Measurements from ENCODE around the gene UBE2O. TPM values are rescaled to one million over a fixed set of nuclear protein-coding genes. Genes with fewer than 3 reads are reported as not detected.

Gene UBE2O
- total RNA-seq, 1 experiment from 2014 or later: 19.5 TPM

DNA sequence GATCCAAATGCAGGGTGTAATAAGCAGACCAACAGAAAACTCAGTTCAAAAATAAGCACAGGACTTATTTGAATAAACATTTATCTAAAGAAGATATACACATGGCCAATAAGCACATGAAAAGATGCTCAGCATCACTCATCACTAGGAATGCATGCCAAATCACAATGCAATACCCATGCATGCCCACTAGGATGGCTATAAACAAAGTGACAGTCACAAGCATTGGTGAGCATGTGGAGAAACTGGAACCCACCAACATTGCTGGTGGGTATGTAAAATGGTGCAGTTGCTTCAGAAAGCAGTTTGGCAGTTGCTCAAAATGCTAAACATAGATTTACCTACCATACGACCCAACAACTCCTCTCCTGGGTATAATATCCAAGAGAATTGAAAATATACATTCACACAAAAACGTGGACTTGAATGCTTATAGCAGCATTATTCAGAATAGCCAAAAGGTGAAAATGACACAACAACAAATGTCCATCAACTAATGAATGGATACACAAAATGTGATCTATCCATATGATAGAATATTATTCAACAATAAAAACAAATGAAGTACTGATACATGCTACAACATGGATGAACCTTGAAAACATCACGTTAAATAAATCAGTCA, 20.1 kb downstream of the UBE2O start:
- Mint-ChIP-seq H3K9me3 (ENCODE audit: unreplicated experiment) (no peaks in the 10 kb centered on the region), H3K4me3 (ENCODE audit: unreplicated experiment) (no peak overlapping the region), H3K4me1 (ENCODE audit: insufficient read depth, unreplicated experiment) (peaks cover 13% of the 10 kb centered on the region), H3K36me3 (ENCODE audit: insufficient read depth, unreplicated experiment) (peaks cover 4% of the 10 kb centered on the region), H3K27ac (ENCODE audit: low read depth, unreplicated experiment) (no peak overlapping the region), H3K27me3 (ENCODE audit: insufficient read depth, unreplicated experiment) (no peaks in the 10 kb centered on the region)
- TF ChIP-seq, protein P1, sequence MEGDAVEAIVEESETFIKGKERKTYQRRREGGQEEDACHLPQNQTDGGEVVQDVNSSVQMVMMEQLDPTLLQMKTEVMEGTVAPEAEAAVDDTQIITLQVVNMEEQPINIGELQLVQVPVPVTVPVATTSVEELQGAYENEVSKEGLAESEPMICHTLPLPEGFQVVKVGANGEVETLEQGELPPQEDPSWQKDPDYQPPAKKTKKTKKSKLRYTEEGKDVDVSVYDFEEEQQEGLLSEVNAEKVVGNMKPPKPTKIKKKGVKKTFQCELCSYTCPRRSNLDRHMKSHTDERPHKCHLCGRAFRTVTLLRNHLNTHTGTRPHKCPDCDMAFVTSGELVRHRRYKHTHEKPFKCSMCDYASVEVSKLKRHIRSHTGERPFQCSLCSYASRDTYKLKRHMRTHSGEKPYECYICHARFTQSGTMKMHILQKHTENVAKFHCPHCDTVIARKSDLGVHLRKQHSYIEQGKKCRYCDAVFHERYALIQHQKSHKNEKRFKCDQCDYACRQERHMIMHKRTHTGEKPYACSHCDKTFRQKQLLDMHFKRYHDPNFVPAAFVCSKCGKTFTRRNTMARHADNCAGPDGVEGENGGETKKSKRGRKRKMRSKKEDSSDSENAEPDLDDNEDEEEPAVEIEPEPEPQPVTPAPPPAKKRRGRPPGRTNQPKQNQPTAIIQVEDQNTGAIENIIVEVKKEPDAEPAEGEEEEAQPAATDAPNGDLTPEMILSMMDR (IDR thresholded peaks at IDR 0.05; ENCODE audit: unreplicated experiment): peak; percentile 43
- intact Hi-C loops (cut with micrococcal nuclease): no loop called here
- ChIA-PET CTCF (no interaction called here), POLR2A (no interaction called here)
- DNase-seq (ENCODE audit: unreplicated experiment): peak; percentile 24
- BruUV-seq (replicated peaks): no TSS peak

DNA sequence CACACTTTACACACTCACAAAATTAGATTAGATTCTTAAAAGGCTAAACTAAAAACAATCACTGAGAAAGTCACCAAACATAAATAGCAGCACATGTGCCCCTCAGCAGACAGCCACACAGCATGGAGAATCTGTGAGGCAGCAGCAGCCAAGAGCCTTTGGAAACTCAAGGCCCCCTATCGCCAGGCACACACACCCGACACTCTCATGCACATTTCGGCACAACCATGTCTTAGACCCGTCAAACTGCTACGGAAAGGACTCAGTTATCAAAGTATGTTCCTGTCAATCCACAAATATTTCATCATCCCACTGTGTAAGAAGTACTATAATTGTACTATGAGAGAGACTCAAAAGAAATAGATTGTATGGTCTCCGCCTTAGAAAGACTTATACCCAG, 20.9 kb downstream of the UBE2O start:
- CTCF ChIA-PET: interaction anchor here (0.9 kb wide), 1 partner anchor 23 kb away, joined by 3 read pairs; no protein-coding TSS in a partner anchor
- TF ChIP-seq, protein P1 (IDR thresholded peaks at IDR 0.05; ENCODE audit: unreplicated experiment): no peak
- Mint-ChIP-seq H3K4me1 (ENCODE audit: insufficient read depth, unreplicated experiment) (peaks cover 10% of the 10 kb centered on the region), H3K9me3 (ENCODE audit: unreplicated experiment) (no peaks in the 10 kb centered on the region), H3K27me3 (ENCODE audit: insufficient read depth, unreplicated experiment) (no peaks in the 10 kb centered on the region), H3K36me3 (ENCODE audit: insufficient read depth, unreplicated experiment) (peaks cover 4% of the 10 kb centered on the region), H3K27ac (ENCODE audit: low read depth, unreplicated experiment) (no peak overlapping the region), H3K4me3 (ENCODE audit: unreplicated experiment) (no peak overlapping the region)
- DNase-seq (ENCODE audit: unreplicated experiment): no peak
- no TSS peak for BruUV-seq (replicated peaks)
- POLR2A ChIA-PET: no interaction called here
- intact Hi-C loops (cut with micrococcal nuclease): no loop called here

DNA sequence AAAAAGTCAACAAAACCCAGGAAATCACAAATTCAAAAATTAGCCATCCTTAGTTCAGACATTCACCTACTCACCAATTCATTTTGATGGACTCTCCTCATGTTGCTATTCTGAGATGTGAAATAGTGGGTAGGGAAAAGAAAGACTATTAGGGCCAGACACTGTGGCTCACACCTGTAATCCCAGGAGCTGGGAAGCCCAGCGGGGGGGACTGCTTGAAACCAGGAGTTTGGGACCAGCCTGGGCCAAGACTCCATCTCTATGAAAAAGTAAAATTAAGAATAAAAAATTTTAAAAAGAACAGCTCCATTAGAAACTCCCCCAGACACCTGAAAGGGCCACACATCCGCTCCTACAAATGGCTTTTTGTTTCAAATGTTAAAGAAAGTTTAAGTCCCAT, 21.4 kb downstream of the UBE2O start:
- peaks cover 10% of the 10 kb centered on the region for H3K4me1 Mint-ChIP-seq (ENCODE audit: insufficient read depth, unreplicated experiment)
- intact Hi-C loops (cut with micrococcal nuclease): no loop called here
- no peaks in the 10 kb centered on the region for H3K27me3 Mint-ChIP-seq (ENCODE audit: insufficient read depth, unreplicated experiment)
- no peak for DNase-seq (ENCODE audit: unreplicated experiment)
- H3K4me3 Mint-ChIP-seq (ENCODE audit: unreplicated experiment): no peak overlapping the region
- BruUV-seq (replicated peaks): no TSS peak
- H3K27ac Mint-ChIP-seq (ENCODE audit: low read depth, unreplicated experiment): no peak overlapping the region
- ChIA-PET POLR2A (no interaction called here), CTCF (interaction anchor here (0.9 to 1.9 kb wide), 6 partner anchors 14 to 33 kb away, joined by 3 to 5 read pairs (median 4); no protein-coding TSS in a partner anchor)
- no peaks in the 10 kb centered on the region for H3K9me3 Mint-ChIP-seq (ENCODE audit: unreplicated experiment)
- H3K36me3 Mint-ChIP-seq (ENCODE audit: insufficient read depth, unreplicated experiment): peaks cover 4% of the 10 kb centered on the region
- TF ChIP-seq, protein P1 (IDR thresholded peaks at IDR 0.05; ENCODE audit: unreplicated experiment): no peak

DNA sequence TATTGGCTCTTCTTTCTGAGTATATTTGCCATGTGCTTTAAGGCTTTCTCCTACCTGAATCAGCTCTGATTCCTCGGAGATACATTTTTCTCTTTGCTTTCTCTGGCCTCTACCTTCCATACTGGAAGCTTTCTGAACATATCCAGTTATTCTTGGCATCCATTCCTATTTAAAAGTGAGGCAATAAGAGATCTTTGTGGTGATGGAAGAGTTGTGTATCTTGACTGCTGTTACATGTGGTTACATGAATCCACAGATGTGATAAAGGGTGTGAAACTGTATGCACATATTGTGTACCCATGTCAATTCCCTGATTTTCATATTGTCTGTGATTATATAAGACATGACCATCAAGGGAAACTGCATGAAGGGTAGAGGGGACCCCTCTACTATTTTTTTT, 24.4 kb downstream of the UBE2O start:
- Mint-ChIP-seq H3K27me3 (ENCODE audit: insufficient read depth, unreplicated experiment) (no peaks in the 10 kb centered on the region), H3K4me1 (ENCODE audit: insufficient read depth, unreplicated experiment) (no peaks in the 10 kb centered on the region), H3K9me3 (ENCODE audit: unreplicated experiment) (no peaks in the 10 kb centered on the region), H3K27ac (ENCODE audit: low read depth, unreplicated experiment) (no peak overlapping the region), H3K4me3 (ENCODE audit: unreplicated experiment) (no peak overlapping the region), H3K36me3 (ENCODE audit: insufficient read depth, unreplicated experiment) (peaks cover 4% of the 10 kb centered on the region)
- peak; percentile 16 for DNase-seq (ENCODE audit: unreplicated experiment)
- no TSS peak for BruUV-seq (replicated peaks)
- POLR2A ChIA-PET: interaction anchor here (0.5 to 1.4 kb wide), 2 partner anchors 44 to 65 kb away, joined by 3 to 4 read pairs; partner anchors contain the start of gene SPHK1
- CTCF ChIA-PET: interaction anchor here (0.6 to 1.8 kb wide), 5 partner anchors 11 to 307 kb away, joined by 3 to 13 read pairs (median 3); no protein-coding TSS in a partner anchor
- TF ChIP-seq, protein P1 (IDR thresholded peaks at IDR 0.05; ENCODE audit: unreplicated experiment): no peak
- intact Hi-C loops (cut with micrococcal nuclease): no loop called here

Data from MCF 10A (cell line).